Measurements from ENCODE around the gene TBC1D30.
A peak's percentile ranks its signal among the peaks of the same experiment; 100 is the strongest.

TBC1D30 gene

GRCh38 chr12:64875186-64875585 is 50.7 kb downstream of the TBC1D30 start:
- no peak for DNase-seq

GRCh38 chr12:64876388-64877071 is 52.1 kb downstream of the TBC1D30 start:
- DNase-seq = no peak

- no peak for DNase-seq
These were observed 53.0 kb downstream of the TBC1D30 start for GRCh38 chr12:64877363-64878004.

GRCh38 chr12:64882687-64883086 is 58.2 kb downstream of the TBC1D30 start:
- no peak for DNase-seq

GRCh38 chr12:64883264-64884163 is 59.1 kb downstream of the TBC1D30 start:
- no peak for DNase-seq

GRCh38 chr12:64884164-64884542 is 59.7 kb downstream of the TBC1D30 start:
- DNase-seq = no peak

- DNase-seq = no peak
These were observed 60.3 kb downstream of the TBC1D30 start for GRCh38 chr12:64884728-64885127.

GRCh38 chr12:64889434-64890216 is 65.2 kb downstream of the TBC1D30 start:
- DNase-seq = no peak

GRCh38 chr12:64890873-64891468 is 66.5 kb downstream of the TBC1D30 start:
- peak in 1 of 2 experiments; percentile 61 for DNase-seq

- DNase-seq = no peak
These were observed 67.2 kb downstream of the TBC1D30 start for GRCh38 chr12:64891629-64892028.

- no peak for DNase-seq
These were observed 68.1 kb downstream of the TBC1D30 start for GRCh38 chr12:64892561-64892960.

GRCh38 chr12:64893961-64894360 is 69.5 kb downstream of the TBC1D30 start:
- DNase-seq = no peak

GRCh38 chr12:64894827-64895475 is 70.5 kb downstream of the TBC1D30 start:
- no peak for DNase-seq

GRCh38 chr12:64895526-64895925 is 71.1 kb downstream of the TBC1D30 start:
- DNase-seq = no peak

- DNase-seq = no peak
These were observed 76.1 kb downstream of the TBC1D30 start for GRCh38 chr12:64900540-64900939.

- no peak for DNase-seq
These were observed 79.2 kb downstream of the TBC1D30 start for GRCh38 chr12:64903479-64904152.

GRCh38 chr12:64907097-64907496 is 82.7 kb downstream of the TBC1D30 start:
- no peak for DNase-seq

- DNase-seq = no peak
These were observed 84.7 kb downstream of the TBC1D30 start for GRCh38 chr12:64909124-64909523.

- no peak for DNase-seq
These were observed 86.6 kb downstream of the TBC1D30 start for GRCh38 chr12:64911081-64911480.

GRCh38 chr12:64911912-64912311 is 87.5 kb downstream of the TBC1D30 start:
- DNase-seq = no peak

- no peak for DNase-seq
These were observed 88.2 kb downstream of the TBC1D30 start for GRCh38 chr12:64912516-64913255.

Data from SW 1271 (cell line).